ENCODE data around the gene MYO1D.
"Not testable (repeated sequence)": the region's sequence is repeated elsewhere in the genome, so short reads cannot be mapped to it uniquely, and the experiment has no call there.

Gene MYO1D

GRCh38 chr17:32769846-32770245 lies 107.1 kb downstream of the MYO1D start:
- DNase-seq: no peak

- DNase-seq: no peak
Observed at GRCh38 chr17:32763855-32764439, 113.0 kb downstream of the MYO1D start.

GRCh38 chr17:32759476-32759875 lies 117.4 kb downstream of the MYO1D start:
- DNase-seq: no peak

GRCh38 chr17:32757963-32758362 lies 119.0 kb downstream of the MYO1D start:
- no peak for DNase-seq

GRCh38 chr17:32756696-32757095 lies 120.2 kb downstream of the MYO1D start:
- no peak for DNase-seq

GRCh38 chr17:32755045-32755805 lies 121.7 kb downstream of the MYO1D start:
- no peak for DNase-seq

GRCh38 chr17:32752934-32753333 lies 124.0 kb downstream of the MYO1D start:
- no peak for DNase-seq

- no peak for DNase-seq
Observed at GRCh38 chr17:32747856-32748255, 129.1 kb downstream of the MYO1D start.

GRCh38 chr17:32746698-32747097 lies 130.2 kb downstream of the MYO1D start:
- DNase-seq: no peak

GRCh38 chr17:32746280-32746679 lies 130.6 kb downstream of the MYO1D start:
- DNase-seq: no peak

GRCh38 chr17:32742681-32743538 lies 134.0 kb downstream of the MYO1D start:
- DNase-seq: no peak

GRCh38 chr17:32741381-32741780 lies 135.5 kb downstream of the MYO1D start:
- no peak for DNase-seq

GRCh38 chr17:32739722-32740121 lies 137.2 kb downstream of the MYO1D start:
- DNase-seq: no peak

GRCh38 chr17:32739151-32739550 lies 137.8 kb downstream of the MYO1D start:
- DNase-seq: not testable (repeated sequence)

GRCh38 chr17:32733401-32733800 lies 143.5 kb downstream of the MYO1D start:
- DNase-seq: no peak

GRCh38 chr17:32732900-32733299 lies 144.0 kb downstream of the MYO1D start:
- no peak for DNase-seq

GRCh38 chr17:32732296-32732642 lies 144.7 kb downstream of the MYO1D start:
- DNase-seq: no peak

- no peak for DNase-seq
Observed at GRCh38 chr17:32731556-32732295, 145.2 kb downstream of the MYO1D start.

GRCh38 chr17:32727681-32728080 lies 149.2 kb downstream of the MYO1D start:
- DNase-seq: no peak

GRCh38 chr17:32725697-32726096 lies 151.2 kb downstream of the MYO1D start:
- DNase-seq: no peak

GRCh38 chr17:32723310-32723955 lies 153.5 kb downstream of the MYO1D start:
- no peak for DNase-seq

GRCh38 chr17:32722733-32723132 lies 154.2 kb downstream of the MYO1D start:
- no peak for DNase-seq

- no peak for DNase-seq
Observed at GRCh38 chr17:32720671-32721070, 156.3 kb downstream of the MYO1D start.

Measured in right forelimb (tissue), 1 donor.